HG02610 (cell line): ENCODE results near the gene TRMT6.

ENCODE experiments used
- ATAC-seq: cut with Tn5 transposase; IDR thresholded peaks from one replicate; pipeline ENCODE4 v1.9.1; 2021; ENCODE audit warnings: mild to moderate bottlenecking, moderate library complexity; ENCODE audit not compliant: unreplicated experiment

The TRMT6 gene

DNA sequence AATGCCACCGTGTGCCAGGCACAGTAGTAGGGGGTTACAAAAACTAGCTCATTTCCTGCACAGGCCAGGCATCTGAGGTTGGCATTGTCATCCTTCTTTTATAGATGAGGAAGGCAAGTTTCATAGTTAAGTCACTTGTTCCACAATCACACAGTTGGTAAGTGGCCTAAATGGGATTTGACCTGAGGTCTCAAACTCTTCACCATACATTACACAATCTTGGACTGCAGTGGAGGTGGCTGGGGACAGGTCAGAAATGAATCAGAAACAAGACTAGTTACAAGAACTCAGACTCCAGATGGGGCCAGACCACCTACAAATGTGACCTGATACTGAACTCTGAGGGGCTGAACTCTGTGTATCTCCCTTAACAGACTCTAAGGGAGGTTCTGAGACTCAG lies 49.4 kb downstream of the TRMT6 start:
- no peak for ATAC-seq

DNA sequence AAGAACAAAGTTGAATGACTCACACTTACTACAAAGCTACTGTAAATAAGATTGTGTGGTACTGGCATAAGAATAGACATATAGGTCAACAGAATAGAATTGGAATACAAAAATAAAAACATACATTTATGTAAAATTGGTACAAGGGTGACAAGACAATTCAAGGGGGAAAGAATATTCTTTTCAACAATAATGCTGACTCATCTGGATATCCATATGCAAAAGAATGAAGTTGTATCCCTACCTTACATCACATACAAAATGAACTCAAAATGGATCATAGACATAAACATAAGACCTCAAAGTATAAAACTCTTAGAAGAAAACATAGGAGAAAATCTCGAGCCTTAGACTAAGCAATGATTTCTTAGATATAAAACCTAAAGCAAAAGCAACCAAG lies 50.9 kb downstream of the TRMT6 start:
- no peak for ATAC-seq

GRCh38 chr20:5895626-5896025 lies 54.7 kb downstream of the TRMT6 start:
- no peak for ATAC-seq

- no peak for ATAC-seq
Observed at GRCh38 chr20:5893621-5894020, 56.7 kb downstream of the TRMT6 start.

DNA sequence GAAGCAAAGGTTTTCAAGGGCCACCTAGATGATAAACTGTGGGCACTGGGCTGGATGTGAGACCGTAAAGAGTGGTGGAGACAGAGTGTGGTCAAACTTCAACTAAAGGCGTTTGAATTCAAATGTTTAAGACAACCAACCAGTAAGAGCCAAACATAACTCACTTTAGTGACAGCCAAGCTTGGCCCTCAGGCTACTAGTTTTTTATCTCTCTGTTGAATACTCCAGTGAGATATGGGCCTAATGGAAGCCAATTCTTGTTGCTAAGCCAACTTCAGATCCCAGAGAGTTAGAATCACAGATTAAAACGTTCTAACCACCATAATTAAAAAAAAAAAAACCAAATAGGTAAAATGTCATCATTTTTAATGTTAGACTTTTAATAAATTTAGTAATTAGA lies 57.3 kb downstream of the TRMT6 start:
- ATAC-seq, result no peak

- ATAC-seq, result no peak
Observed at GRCh38 chr20:5890773-5891441, 59.4 kb downstream of the TRMT6 start.

DNA sequence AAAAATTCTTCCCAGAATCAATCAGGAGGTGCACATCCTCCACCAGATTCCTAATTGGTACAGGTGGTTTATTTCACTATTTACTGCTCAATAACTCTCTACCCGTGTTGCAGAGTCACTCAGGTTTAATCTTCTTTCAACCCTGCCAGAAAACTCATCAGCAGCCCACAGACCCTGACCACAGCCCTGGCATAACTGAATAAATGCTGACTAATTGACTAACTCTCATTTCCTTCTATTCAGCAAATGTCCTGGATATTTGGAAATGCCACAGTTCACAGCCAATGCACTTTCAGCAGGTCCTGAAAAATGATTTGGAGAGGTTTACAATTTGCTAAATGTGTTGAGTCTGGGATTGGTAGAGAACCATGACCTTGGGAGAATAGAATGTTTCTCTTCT lies 62.3 kb downstream of the TRMT6 start:
- no peak for ATAC-seq

GRCh38 chr20:5887386-5887785 lies 62.9 kb downstream of the TRMT6 start:
- ATAC-seq, result no peak
